Urinary bladder (tissue), 4 donors: ENCODE measurements around the gene CACNA2D3. TPM values are rescaled to one million over a fixed set of nuclear protein-coding genes. Genes with fewer than 3 reads are reported as not detected.

Experiments
- DNase-seq: peaks from one replicate; pipeline ENCODE4 v3.0.0-alpha.2; 2015; ENCODE audit errors: extremely low spot score
- H3K27ac ChIP-seq: one replicate; pipeline ENCODE4 v1.5.1; 2013; ENCODE audit warnings: low read depth, mild to moderate bottlenecking, moderate library complexity
- H3K36me3 ChIP-seq: one replicate; pipeline ENCODE4 v1.6.1; 2013; ENCODE audit warnings: mild to moderate bottlenecking, moderate library complexity; ENCODE audit not compliant: insufficient read depth
- H3K4me1 ChIP-seq: one replicate; pipeline ENCODE4 v1.6.1; 2013; ENCODE audit warnings: mild to moderate bottlenecking, moderate library complexity; ENCODE audit not compliant: insufficient read depth
- H3K4me3 ChIP-seq: one replicate; pipeline ENCODE4 v1.5.1; 2013; ENCODE audit warnings: low read depth, low read length
- WGBS: extraction: QIAGEN DNeasy Blood & Tissue Kit; methylation state at CpG from one replicate; pipeline ENCODE4 v1.1.7; 2013; 5-methylcytosine and 5-hydroxymethylcytosine counted together
- polyA plus RNA-seq: library from polyadenylated mRNA; stranded (reverse); fragments of 200-250 nt; gene quantifications from one replicate; pipeline ENCODE4 v1.2.3, GENCODE V29; 2013
- total RNA-seq: library from RNA; depleted of rRNA; stranded (reverse); fragments of >200 nt; gene quantifications from one replicate; pipeline ENCODE4 v1.2.3, GENCODE V29; 2014
- donor health status: healthy with polysubstance abuse.
- donor health status: healthy.

The CACNA2D3 gene
- total and polyA plus RNA-seq, 2 donors = 0.57 to 1.7 TPM

- Histone ChIP-seq H3K4me1 (no peaks in the 10 kb centered on the region), H3K4me3 (no peak overlapping the region), H3K36me3 (no peaks in the 10 kb centered on the region), H3K27ac (no peak overlapping the region)
- WGBS = 63% methylated on average over 9 of the region's 9 CpGs
- DNase-seq = no peak
These were observed 74.1 kb downstream of the CACNA2D3 start for GRCh38 chr3:54196360-54196991.

DNA sequence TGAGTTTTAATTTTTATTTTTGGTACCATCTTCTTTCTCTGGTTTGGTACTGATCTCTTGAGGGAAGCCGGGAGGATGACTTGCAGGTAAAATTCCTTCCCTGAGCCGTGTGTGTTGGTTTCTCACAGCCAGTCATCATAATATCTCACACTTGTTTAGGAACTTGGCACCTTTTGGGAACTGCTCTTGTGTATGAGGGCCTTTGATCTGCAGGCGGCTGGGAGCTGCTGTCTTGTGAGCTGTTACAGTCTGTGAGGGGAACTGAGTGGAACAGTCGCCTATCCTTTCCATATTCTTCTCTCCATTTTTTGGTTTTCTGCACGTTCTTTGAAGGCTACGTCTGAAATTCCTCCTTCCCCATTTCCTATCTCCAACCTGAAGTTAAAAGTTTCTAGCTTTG is 75.2 kb downstream of the CACNA2D3 start:
- 59% methylated on average over 6 of the region's 6 CpGs for WGBS
- no peaks in the 10 kb centered on the region for H3K36me3 ChIP-seq

GRCh38 chr3:54198556-54198955 is 76.2 kb downstream of the CACNA2D3 start:
- Histone ChIP-seq H3K36me3 (no peaks in the 10 kb centered on the region), H3K27ac (no peak overlapping the region), H3K4me1 (no peaks in the 10 kb centered on the region), H3K4me3 (no peak overlapping the region)
- 65% methylated on average over 9 of the region's 9 CpGs for WGBS
- no peak for DNase-seq

More for the DNA sequence above, 75.2 kb downstream of the CACNA2D3 start:
- no peak overlapping the region for H3K27ac ChIP-seq
- H3K4me1 ChIP-seq = no peaks in the 10 kb centered on the region
- no peak overlapping the region for H3K4me3 ChIP-seq
- DNase-seq = no peak

DNA sequence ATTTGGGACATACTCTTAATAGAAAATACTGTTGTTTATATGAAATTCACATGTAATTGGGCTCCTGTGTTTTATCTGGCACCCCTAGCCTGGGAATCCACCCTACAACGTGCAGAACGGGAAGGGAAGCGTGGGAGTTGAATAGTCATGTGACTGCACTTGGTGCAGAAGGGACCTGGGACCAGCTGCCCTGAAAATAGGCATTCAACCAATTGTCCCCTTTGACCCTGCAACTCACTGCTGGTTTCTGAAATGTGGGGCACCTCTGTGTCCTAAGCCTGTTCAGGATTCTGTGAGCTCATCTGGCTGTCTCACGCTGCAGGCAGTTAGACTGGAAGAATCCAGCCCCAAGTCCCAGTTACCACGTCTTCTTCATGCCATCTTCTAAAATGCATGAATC is 79.7 kb downstream of the CACNA2D3 start:
- WGBS = 51% methylated on average over 5 of the region's 5 CpGs
- Histone ChIP-seq H3K27ac (no peak overlapping the region), H3K4me3 (no peak overlapping the region), H3K36me3 (no peaks in the 10 kb centered on the region), H3K4me1 (peaks cover 2% of the 10 kb centered on the region)
- DNase-seq = no peak

- Histone ChIP-seq H3K4me3 (no peak overlapping the region), H3K36me3 (no peaks in the 10 kb centered on the region), H3K4me1 (peaks cover 2% of the 10 kb centered on the region), H3K27ac (no peak overlapping the region)
- no peak for DNase-seq
- 38% methylated on average over 5 of the region's 5 CpGs for whole genome bisulfite sequencing
These were observed 80.4 kb downstream of the CACNA2D3 start for GRCh38 chr3:54202651-54203248.

- 75% methylated on average over 1 of the region's 1 CpG for WGBS
- H3K36me3 ChIP-seq = no peaks in the 10 kb centered on the region
- no peak overlapping the region for H3K4me3 ChIP-seq
These were observed 84.5 kb downstream of the CACNA2D3 start for GRCh38 chr3:54206874-54207273.

DNA sequence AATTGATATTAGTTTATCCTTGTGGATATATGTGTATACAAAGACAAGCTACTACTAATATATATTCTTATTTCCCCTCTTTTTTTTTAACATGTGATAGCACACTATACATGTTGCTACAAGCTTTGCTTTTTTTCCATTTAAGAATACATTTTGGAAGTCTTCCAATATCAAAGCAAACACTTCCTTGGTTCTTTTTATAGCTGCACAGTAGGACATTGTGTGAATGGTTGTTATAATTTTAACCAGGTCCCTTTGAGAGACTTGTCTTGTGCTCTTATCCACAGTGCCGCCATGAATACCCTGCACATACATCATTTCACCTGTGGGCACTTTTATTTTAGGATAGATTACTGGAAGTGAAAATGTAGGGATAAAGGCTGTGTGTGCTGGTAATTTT is 88.7 kb downstream of the CACNA2D3 start:
- no peak overlapping the region for H3K4me3 ChIP-seq
- H3K27ac ChIP-seq = no peak overlapping the region
- no peaks in the 10 kb centered on the region for H3K36me3 ChIP-seq
- DNase-seq = no peak
- 40% methylated on average over 1 of the region's 1 CpG for WGBS
- H3K4me1 ChIP-seq = peaks cover 2% of the 10 kb centered on the region

More at GRCh38 chr3:54206874-54207273, 84.5 kb downstream of the CACNA2D3 start:
- Histone ChIP-seq H3K27ac (no peak overlapping the region), H3K4me1 (peaks cover 2% of the 10 kb centered on the region)
- DNase-seq = no peak

DNA sequence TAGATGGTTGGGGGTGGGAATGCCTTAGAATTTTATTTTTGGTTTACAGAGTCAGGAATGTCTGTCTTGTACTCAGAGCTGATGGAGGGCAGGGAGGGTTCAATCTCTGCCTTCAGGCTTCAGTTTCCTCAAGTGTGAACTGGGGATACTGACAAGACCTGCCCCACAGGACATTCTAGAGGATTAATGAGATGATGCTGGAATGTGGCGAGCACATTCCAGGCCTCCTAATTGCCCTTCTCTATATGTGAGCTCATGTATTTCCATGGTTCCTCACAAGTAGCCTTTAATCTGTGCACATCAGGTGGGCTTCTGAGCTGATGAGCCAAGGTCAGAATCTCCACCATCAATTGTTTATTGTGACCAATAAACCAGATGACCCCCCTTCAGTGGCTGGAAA is 90.4 kb downstream of the CACNA2D3 start:
- DNase-seq = no peak
- Histone ChIP-seq H3K27ac (no peak overlapping the region), H3K36me3 (no peaks in the 10 kb centered on the region), H3K4me1 (no peaks in the 10 kb centered on the region), H3K4me3 (no peak overlapping the region)
- WGBS = 96% methylated on average over 1 of the region's 1 CpG

- Histone ChIP-seq H3K36me3 (no peaks in the 10 kb centered on the region), H3K4me3 (no peak overlapping the region), H3K27ac (no peak overlapping the region), H3K4me1 (no peaks in the 10 kb centered on the region)
- no peak for DNase-seq
- WGBS = 58% methylated on average over 2 of the region's 2 CpGs
These were observed 91.6 kb downstream of the CACNA2D3 start for GRCh38 chr3:54213907-54214306.

GRCh38 chr3:54214845-54215244 is 92.5 kb downstream of the CACNA2D3 start:
- DNase-seq = no peak

GRCh38 chr3:54215521-54215920 is 93.2 kb downstream of the CACNA2D3 start:
- Histone ChIP-seq H3K4me3 (no peak overlapping the region), H3K4me1 (no peaks in the 10 kb centered on the region), H3K36me3 (no peaks in the 10 kb centered on the region), H3K27ac (no peak overlapping the region)
- WGBS = 56% methylated on average over 5 of the region's 5 CpGs
- DNase-seq = no peak

More at GRCh38 chr3:54214845-54215244, 92.5 kb downstream of the CACNA2D3 start:
- Histone ChIP-seq H3K27ac (no peak overlapping the region), H3K36me3 (no peaks in the 10 kb centered on the region), H3K4me1 (no peaks in the 10 kb centered on the region), H3K4me3 (no peak overlapping the region)
- WGBS = 83% methylated on average over 1 of the region's 1 CpG

DNA sequence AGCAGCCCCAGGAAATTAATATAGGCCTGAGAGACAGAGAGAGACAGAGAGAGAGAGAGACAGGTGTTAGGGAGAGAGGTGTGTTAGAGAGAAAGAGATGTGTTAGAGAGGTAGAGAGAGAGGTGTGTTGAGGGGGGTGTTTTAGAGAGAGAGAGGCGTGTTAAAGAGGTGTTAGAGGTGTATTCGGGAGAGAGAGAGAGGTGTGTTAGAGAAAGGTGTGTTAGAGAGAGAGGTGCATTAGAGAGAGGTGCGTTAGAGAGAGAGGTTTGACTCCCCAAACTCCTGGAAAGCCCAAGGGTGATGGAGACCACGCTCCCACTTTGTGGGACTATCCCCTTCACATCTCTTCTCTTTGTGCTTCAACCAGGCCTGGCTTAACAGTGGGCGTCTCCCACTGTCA is 95.5 kb downstream of the CACNA2D3 start:
- H3K27ac ChIP-seq = no peak overlapping the region
- H3K4me3 ChIP-seq = no peak overlapping the region
- DNase-seq = no peak
- H3K36me3 ChIP-seq = no peaks in the 10 kb centered on the region
- H3K4me1 ChIP-seq = no peaks in the 10 kb centered on the region
- WGBS = 82% methylated on average over 5 of the region's 5 CpGs

DNA sequence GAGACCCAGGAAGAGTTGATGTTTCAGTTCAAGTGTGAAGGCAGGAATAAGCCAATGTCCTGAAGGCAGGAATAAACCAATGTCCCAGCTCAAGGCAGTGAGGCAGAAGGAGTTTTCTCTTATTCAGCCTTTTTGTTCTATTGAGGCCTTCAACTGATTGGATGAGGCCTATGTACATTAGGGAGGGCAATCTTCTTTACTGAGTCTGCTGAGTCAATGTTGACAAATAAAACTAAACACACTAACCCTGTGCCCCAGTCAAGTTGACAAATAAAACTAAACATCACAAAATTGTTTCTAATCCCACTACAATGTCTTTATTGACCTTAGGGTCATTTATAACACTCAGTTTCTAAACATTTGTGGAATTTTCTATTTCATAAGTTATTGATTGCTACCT is 100.0 kb downstream of the CACNA2D3 start:
- no peaks in the 10 kb centered on the region for H3K4me1 ChIP-seq
- no peak overlapping the region for H3K27ac ChIP-seq
- H3K36me3 ChIP-seq = no peaks in the 10 kb centered on the region
- H3K4me3 ChIP-seq = no peak overlapping the region
- DNase-seq = no peak

DNA sequence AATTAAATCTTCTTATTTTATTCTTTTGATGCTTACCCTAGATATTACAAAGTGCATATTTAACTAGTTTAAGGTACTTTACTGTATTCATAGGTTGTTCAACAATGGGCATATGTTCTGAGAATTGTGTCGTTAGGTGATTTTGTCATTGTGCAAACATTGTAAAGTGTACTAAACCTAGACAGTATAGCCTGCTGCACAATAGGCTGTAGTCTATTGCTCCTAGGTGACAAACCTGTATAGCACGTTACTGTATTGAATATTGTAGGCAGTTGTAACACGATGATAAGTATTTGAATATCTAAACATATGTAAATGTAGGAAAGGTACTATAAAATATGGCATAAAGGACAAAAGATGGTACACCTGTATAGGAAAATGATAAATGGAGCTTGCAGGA is 100.7 kb downstream of the CACNA2D3 start:
- Histone ChIP-seq H3K4me3 (no peak overlapping the region), H3K36me3 (no peaks in the 10 kb centered on the region), H3K27ac (no peak overlapping the region), H3K4me1 (no peaks in the 10 kb centered on the region)
- DNase-seq = no peak
- 82% methylated on average over 3 of the region's 3 CpGs for WGBS
